ENCODE measurements around the gene ADAM29.
"Not testable (repeated sequence)": the region's sequence is repeated elsewhere in the genome, so short reads cannot be mapped to it uniquely, and the experiment has no call there.

Gene ADAM29

DNA sequence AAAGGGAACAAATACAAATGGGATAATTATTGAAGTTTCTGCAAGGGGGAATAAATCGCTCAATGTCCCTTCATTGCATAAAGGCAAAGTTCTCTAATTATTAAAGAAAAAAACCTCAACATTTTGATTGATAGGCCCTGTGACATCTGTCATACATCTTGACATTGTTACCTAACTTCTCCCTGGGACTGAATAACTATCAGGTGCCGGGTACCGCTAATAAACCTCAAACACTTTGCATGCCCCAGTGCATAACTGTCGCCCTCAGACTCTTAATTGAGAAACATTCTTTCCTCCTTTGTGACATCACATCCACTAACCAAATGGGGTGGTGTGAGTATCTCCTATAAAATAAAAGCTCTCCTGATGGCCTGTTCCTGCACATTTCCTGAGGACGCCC, at the start of gene ADAM29:
ADAM29 (plus strand) TSS at position 301 of the 400 bp plus-strand sequence. CDS start 57,168 bp downstream, outside the sequence.
- no peak for DNase-seq

- DNase-seq: no peak
Observed at GRCh38 chr4:174869339-174869738, 48.8 kb upstream of the ADAM29 start.

DNA sequence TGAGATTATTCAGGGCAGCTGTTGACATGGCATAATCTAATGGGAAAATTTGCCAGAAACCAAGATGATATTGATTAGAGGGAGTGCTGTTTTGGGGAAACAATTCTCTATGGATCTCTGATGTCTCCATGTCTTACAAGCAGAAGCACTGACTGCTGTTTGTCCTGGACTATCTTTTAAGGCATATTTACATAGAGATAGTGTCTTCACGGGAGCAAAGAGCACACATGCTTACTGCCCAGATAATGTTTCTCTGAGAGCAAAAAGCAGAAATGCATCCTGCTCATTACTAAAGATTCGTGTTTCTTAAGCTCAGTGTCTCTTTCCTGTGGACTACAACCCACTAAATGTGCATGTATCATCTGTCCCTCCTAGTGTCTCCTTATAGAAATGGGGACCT, 47.8 kb upstream of the ADAM29 start:
- DNase-seq: no peak

DNA sequence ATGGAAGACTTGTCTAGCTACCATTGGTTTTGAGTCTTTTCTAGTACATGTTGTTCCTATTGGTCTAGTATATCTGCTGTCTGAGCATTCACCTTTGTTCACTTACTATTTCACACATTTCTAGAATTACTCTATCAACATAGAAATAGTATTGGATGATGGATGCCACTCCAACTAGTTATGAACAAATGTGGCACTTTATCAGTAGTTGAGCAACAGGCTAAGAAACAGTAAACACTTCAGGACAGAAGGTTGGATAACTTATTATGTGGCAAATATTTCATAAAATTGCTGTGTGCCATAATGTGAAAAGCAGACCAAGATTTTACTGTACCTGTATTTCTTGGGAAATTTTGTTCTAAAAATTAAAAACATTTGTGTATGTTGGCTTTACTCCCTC, 46.8 kb upstream of the ADAM29 start:
- DNase-seq: no peak

DNA sequence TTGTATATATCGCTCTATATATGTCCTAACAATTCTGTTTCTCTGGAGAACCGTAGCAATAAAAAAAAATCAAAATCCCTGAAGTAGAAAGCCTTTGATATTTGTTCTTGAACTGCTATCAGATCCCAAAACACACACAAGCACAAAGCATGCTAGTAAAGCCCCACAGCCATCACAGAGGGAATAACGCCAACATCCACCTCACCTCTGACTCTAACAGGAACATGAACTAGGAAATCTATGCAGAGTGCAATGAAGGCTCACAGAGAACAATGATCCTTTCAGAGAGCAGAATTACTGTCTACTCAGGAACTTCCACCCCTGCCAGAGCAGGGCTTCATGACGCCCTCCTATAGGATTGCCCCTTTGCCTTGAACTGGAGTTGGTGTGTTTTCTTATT, 45.0 kb upstream of the ADAM29 start:
- not testable (repeated sequence) for DNase-seq

DNA sequence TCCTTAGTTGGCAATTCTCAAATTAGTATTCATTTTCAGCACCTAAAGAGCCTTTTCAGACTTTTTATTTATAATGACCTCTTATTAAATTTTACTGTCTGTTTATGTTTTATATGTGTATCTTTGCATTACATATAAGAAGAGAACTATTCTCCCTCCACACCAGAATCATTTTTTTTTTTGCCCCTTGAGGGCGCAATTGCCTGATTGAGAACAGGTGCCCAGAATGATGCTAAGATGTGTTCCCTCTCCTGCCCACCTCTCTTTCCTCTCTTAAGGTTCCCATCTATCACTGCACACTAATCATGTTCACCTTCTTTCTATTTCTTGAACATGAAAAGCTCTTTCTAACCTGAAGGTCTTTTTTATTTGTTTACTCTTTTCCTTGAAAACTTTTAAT, 44.2 kb upstream of the ADAM29 start:
- no peak for DNase-seq

GRCh38 chr4:174874898-174875297, 43.3 kb upstream of the ADAM29 start:
- DNase-seq: no peak

DNA sequence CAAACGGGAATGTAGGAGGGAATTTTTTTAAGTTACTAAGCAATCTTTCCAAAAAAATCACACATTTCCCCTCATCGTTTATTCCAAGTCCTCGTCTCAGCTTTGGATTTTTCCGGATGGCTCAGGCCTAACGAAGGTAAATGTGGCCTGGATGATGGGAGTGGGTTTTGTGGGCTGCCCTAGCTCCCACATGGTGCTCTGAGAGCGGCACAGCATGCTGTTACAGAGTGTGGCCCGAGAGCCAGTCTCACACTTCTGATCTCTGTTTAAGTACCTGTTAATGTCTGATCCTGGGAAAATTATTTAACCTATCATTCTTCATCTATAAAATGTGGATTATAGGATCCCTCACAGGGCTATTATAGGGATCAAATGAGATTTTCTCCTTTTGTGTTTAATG, 38.2 kb upstream of the ADAM29 start:
- no peak for DNase-seq

DNA sequence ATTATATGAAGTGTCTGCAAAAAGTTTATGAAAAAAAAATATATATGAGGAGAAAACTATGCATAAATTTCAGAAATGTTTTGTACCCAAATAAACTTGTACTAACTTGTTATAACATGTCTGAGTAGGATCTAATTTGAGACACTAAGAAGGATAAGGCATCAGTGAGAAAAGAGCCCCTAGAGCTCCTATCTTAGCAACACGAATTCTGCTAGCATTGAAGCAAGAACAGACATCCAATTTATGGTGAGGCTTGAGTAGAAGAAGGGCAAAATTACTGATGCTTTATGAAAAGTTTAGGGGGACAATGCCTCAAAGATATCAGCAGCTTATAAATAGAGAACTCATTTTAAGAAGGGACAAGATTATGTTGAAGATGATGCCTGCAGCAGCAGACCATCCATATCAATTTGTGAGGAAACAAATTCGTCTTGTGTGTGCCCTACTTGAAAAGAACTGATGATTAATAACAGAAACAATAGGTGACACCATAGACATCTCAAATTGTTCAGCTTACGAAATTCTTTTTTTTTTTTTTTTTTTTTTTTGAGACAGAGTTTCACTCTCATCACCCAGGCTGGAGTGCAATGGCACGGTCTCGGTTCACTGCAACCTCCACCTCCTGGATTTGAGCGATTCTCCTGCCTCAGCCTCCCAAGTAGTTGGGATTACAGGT, 35.7 kb upstream of the ADAM29 start:
- no peak for DNase-seq

DNA sequence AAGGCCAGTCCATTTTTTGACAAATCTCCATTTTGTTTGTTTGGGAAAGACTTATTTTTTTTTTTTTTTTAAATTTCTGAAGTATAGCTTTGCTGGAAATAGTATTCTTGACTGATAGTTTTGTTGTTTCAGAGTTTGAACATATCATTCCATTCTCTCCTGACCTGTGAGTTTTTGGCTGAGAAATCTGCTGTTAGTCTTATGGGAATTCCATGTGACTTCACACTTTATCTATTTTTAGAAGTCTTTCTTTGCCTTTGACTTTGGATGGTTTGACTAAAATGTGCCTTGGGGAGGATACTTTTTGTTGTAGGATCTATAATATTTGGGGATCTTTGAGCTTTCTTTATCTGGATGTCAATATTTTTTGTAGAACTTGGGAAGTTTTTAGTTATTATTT, 10.7 kb upstream of the ADAM29 start:
- DNase-seq: no peak

DNA sequence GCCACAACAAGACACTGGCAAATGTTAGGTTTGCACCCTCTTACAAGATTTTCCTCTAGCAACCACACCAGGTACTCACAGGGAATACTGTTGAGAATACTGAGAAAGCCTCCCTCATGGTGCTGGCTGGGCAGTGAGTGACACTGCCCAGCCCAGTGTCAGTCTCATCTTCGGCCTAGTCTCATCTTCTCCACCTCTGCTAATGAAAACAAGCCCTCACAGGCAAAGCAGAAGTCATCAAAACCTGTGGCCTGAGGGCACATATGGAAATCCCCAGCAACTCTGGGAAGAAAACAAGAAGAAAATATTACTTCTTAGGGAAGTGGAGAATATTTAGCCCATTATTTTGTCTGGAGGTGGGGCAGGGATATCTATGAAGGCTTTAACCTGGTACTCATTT, 7.9 kb upstream of the ADAM29 start:
- no peak for DNase-seq

GRCh38 chr4:174912919-174913543, 5.1 kb upstream of the ADAM29 start:
- no peak for DNase-seq

DNA sequence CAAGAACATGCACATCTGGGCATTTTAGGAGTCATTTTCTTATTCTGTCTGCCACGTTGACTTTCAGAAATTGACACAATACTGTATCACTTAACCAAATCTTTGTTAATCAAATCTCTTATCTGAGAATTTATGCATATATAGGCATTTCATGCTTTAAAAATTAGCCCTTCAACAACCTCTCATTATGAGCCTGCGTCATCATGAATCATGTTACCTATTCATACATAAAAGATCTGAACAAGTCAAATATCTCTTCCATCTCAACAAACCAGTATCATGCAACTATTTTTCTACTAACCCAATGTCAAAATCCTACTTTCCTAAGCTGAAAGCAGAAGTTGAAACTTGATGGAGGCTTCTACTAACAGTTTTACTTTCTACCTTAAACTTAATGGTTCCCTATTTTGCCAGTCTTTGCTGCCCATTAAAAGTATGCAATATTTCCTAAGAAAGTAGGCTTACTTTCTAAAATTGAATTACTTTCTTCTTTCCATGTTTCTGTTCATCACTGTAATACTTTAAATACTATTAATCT, 1.8 kb downstream of the ADAM29 start:
- DNase-seq: no peak

GRCh38 chr4:174926958-174927357, 8.8 kb downstream of the ADAM29 start:
- no peak for DNase-seq

DNA sequence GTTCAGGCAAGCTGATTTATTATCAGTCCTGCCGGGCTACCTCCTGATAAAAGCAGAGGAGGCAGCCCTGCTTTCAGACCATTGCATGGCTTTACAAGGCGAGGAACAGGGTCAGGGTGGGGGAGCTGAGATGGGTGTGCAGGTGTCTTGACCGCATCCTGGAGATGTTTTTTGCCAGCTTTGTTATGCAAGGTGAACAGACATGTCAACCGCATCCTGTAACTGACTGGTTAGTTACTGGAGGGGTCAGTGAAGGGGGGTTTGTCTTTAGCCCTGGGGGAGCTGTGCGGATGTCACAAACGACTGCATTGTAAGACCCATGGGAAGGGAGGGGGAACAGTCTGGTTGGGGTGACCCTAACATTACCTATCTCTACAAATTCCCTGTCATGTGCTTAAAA, 10.0 kb downstream of the ADAM29 start:
- DNase-seq: no peak

GRCh38 chr4:174928575-174929253, 10.6 kb downstream of the ADAM29 start:
- no peak for DNase-seq

GRCh38 chr4:174929346-174929745, 11.2 kb downstream of the ADAM29 start:
- no peak for DNase-seq

DNA sequence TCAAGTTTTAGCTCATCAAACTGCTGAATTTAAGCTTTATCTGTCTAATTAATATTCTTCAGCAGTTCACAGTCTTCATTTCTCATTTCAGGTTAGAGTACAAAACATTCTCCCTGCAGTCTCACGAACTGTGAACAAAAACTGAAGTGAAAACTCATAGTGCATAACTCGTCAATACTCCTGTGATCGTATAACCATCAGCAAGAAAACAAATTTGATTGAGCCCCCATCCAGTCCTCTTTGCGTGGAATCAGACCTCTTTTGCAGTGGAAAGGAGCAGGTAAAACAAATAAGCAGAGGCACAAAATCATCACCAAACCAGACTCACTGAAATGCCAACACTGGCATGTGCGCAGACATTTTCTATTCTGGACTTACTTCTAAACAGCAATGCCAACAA, 12.7 kb downstream of the ADAM29 start:
- no peak for DNase-seq

DNA sequence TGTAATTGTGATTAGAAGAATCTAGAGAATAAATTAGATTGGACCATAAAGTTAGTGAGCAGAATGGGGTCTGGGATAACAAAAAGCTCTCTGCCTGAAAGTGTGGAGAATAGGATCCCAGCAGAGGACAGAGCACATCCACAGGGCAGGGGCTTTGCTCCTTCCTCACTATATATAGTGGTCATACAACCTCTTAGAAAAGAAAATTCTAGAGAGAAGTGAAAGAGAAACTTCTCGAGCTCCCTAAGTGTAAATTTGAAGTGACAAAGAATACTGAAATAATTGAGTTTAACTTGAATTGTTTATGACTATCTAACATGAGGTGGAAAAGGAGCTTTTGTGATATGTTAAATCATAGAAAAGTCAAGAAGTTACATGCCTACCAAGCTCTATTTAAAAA, 14.9 kb downstream of the ADAM29 start:
- DNase-seq: no peak

DNA sequence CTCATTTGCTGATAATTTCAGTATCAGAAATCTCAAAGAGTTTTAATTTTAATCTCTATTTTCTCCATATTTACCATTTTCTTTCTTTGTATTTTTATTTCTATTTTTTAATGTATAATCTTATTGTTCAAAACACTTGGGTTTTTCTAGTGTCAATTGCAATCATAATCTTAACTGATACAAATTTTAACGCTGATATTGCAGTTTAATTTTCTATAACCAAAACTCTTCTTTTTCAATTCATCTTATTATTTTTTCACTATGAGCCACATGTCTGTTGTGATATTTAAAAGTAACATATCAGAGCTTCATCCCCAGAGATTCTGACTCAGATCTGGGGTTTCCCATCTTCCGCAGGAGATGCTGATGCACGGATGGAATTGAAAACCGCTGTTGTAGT, 16.2 kb downstream of the ADAM29 start:
- DNase-seq: no peak

- DNase-seq: no peak
Observed at GRCh38 chr4:174935607-174936006, 17.4 kb downstream of the ADAM29 start.

DNA sequence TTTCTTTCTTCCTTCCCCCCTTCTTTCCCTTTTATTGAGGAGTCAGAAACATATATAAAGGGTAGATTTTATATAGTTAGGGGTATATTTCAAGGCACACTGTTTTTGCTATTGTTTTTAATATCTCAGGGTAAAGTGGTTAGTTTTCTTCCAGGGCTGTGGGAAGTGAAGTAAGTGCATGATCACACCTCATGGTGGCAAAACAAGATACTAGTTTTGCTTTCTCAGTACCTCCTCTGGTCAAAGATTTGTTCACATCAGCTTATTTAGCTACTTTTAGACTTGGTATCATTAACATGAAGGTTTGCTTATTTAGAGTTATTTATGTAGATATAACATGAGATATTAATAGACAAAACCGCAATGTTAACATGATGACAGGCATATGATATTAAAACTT, 21.8 kb downstream of the ADAM29 start:
- no peak for DNase-seq

GRCh38 chr4:174946246-174946645, 28.1 kb downstream of the ADAM29 start:
- no peak for DNase-seq

DNA sequence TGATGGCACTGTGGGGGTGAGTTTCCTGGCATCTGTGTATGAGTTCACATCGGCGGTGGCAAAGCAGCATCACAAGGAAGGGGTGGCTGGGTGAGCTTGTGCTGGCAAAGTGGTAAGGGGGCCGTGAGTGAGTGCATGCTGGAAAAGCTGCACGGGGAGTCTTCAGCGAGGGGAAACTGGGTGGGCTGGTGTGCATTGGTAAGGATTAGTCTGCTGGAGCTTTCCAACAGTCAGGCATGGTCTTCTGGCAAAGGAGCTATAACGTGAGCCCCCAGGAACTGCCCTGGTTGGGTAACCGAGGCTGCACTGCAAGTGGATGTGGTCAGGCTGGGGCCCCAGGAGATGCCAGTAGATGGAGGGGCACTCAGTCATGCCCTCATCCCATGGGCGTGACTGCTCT, 30.7 kb downstream of the ADAM29 start:
- DNase-seq: no peak
